ENCODE measurements around the gene PHF2. TPM values are rescaled to one million over a fixed set of nuclear protein-coding genes. Genes with fewer than 3 reads are reported as not detected.

PHF2 gene
- total and polyA plus RNA-seq, 2 of the 8 experiments (the other 6 are each of a cell fraction or from before 2014, with no cell fraction given): 3.4 to 9.4 TPM

DNA sequence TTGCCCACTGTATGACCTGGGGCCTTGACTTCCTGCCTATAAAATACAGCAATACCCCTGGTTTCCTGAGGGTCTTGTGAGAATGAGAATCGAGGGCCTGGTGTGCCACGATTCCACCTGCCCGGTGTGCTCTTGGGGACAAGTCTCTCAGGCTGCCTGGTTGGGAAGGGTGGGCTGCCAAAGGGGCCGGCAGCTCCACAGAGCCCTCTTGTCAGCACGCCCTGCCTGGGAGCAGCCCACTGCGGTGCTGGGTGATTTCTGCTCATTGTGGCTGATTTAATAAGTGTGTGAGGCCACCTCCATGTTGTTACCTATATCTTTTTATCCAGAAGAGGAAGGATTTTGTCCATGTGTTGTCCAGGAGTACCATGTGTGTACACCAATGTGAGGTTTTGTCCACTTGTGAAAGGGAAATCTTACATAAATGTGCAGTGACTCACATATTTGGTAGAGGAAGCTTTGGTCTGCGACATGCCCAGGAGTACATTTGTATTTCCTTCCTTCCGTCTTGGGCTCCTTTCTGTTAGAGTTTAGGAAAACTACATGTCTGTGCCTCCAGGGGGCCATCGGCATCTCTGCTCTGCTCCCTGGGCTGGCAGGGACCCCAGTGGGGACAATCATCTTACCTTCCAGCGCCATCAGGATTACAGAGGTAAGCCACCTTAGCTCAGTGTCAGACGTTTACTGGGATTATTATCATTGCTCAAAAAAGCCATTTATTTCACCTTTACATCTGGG is 108.6 kb downstream of the PHF2 start:
- Histone ChIP-seq H2BK5ac (ENCODE audit: low read depth, low read length) (no peak overlapping the region), H4K20me1 (replicated peaks in 1 of 2; ENCODE audit: control insufficient read depth in 1 of 2, insufficient read depth in 2 of 2, low read length in 2 of 2) (no peaks in the 10 kb centered on the region), H3K4me2 (ENCODE audit: insufficient read depth in 1 of 2, low read depth in 2 of 2, low read length in 2 of 2) (no peak overlapping the region), H4K5ac (ENCODE audit: insufficient read length, low read depth, low read length) (no peak overlapping the region), H3K79me1 (ENCODE audit: low read depth, low read length) (no peaks in the 10 kb centered on the region), H4K91ac (replicated peaks; ENCODE audit: insufficient read length, low read length) (no peak overlapping the region), H3K36me3 (ENCODE audit: control insufficient read depth in 2 of 4, insufficient read depth in 4 of 4, low read length in 3 of 4) (no peaks in the 10 kb centered on the region), H2BK20ac (ENCODE audit: low read length) (no peak overlapping the region), H3K27ac (ENCODE audit: low read depth, low read length) (no peak overlapping the region), H3K14ac (ENCODE audit: insufficient read length) (no peak overlapping the region), H3K18ac (ENCODE audit: extremely low read depth, low read length) (no peak overlapping the region), H2BK120ac (replicated peaks; ENCODE audit: low read depth, low read length) (no peak overlapping the region), H3K9ac (replicated peaks in 1 of 4; ENCODE audit: extremely low read depth in 1 of 4, low read depth in 3 of 4, low read length in 3 of 4) (no peak overlapping the region), H3K4me3 (ENCODE audit: extremely low read depth in 1 of 4, insufficient read depth in 2 of 4, low read depth in 3 of 4, low read length in 4 of 4) (no peak overlapping the region), H2AK5ac (ENCODE audit: low read depth, low read length) (no peak overlapping the region), H4K8ac (ENCODE audit: extremely low read depth, insufficient read depth, low read length) (peak overlapping the region; percentile 18), H3K4ac (replicated peaks; ENCODE audit: insufficient read length, low read depth, low read length) (no peak overlapping the region), H2BK12ac (ENCODE audit: low read depth, low read length) (no peak overlapping the region), H3K27me3 (replicated peaks in 1 of 4; ENCODE audit: control insufficient read depth in 3 of 4, extremely low read depth in 1 of 4, insufficient read depth in 3 of 4, low read length in 3 of 4) (no peaks in the 10 kb centered on the region), H3K79me2 (ENCODE audit: control insufficient read depth in 1 of 2, insufficient read depth in 2 of 2, low read length in 2 of 2) (no peaks in the 10 kb centered on the region), H3K4me1 (replicated peaks in 1 of 4; ENCODE audit: control insufficient read depth in 3 of 4, insufficient read depth in 4 of 4, low read length in 3 of 4) (no peaks in the 10 kb centered on the region), H3K9me3 (ENCODE audit: insufficient read depth in 2 of 2, low read depth in 1 of 2, low read length in 1 of 2) (peaks cover 0 to 10% of the 10 kb centered on the region in 2 experiments; a peak in 3 of 4 replicates), H3K23ac (ENCODE audit: insufficient read length) (no peak overlapping the region), H3K23me2 (ENCODE audit: low read depth, low read length) (no peaks in the 10 kb centered on the region), H3K56ac (replicated peaks; ENCODE audit: insufficient read length, low read depth, low read length) (no peak overlapping the region), H2BK15ac (ENCODE audit: low read length) (no peak overlapping the region), H2AFZ (ENCODE audit: low read length) (no peak overlapping the region; the same call in 1 of the 2 replicates)
- CTCF ChIA-PET (ENCODE audit: partially characterized antibody): interaction anchor here (0.6 to 8.5 kb wide), 17 partner anchors 13 to 495 kb away, joined by 3 to 146 read pairs (median 5); no protein-coding TSS in a partner anchor
- DNase-seq (ENCODE audit: low read depth in 1 of 2, low spot score in 2 of 2) (peak in 1 of 2 experiments; percentile 46), FAIRE-seq (no peak)
- POLR2A ChIA-PET (ENCODE audit: partially characterized antibody): no interaction called here
- WGBS, 2 experiments (ENCODE audit: extremely low coverage in 1 of 2, insufficient coverage in 1 of 2, insufficient read length in 1 of 2, insufficient replicate concordance in 2 of 2, low coverage in 1 of 2, low lambda C conversion rate in 2 of 2, missing lambda C conversion rate in 1 of 2): 82% methylated on average over 11 of the region's 11 CpGs; no CpG with 5 or more reads in 1 of the 2 experiments
- TF ChIP-seq JUN (IDR thresholded peaks at IDR 0.05; ENCODE audit: low read depth, low read length) (no peak), NANOG (IDR thresholded peaks at IDR 0.05; ENCODE audit: insufficient read depth, low read depth, low read length, poor library complexity, severe bottlenecking) (no peak), USF2 (IDR thresholded peaks at IDR 0.05; ENCODE audit: low read length) (no peak), SIX5 (IDR thresholded peaks at IDR 0.05; ENCODE audit: low read depth, low read length) (no peak), SRF (IDR thresholded peaks at IDR 0.05; ENCODE audit: low read depth, low read length) (no peak), HDAC2 (IDR thresholded peaks at IDR 0.05; ENCODE audit: borderline replicate concordance in 1 of 2, low read depth in 2 of 2, low read length in 2 of 2) (no peak), PHF8 (conservative IDR thresholded peaks at IDR 0.05; ENCODE audit: low read depth, low read length) (no peak)
- TF ChIP-seq, protein P1, sequence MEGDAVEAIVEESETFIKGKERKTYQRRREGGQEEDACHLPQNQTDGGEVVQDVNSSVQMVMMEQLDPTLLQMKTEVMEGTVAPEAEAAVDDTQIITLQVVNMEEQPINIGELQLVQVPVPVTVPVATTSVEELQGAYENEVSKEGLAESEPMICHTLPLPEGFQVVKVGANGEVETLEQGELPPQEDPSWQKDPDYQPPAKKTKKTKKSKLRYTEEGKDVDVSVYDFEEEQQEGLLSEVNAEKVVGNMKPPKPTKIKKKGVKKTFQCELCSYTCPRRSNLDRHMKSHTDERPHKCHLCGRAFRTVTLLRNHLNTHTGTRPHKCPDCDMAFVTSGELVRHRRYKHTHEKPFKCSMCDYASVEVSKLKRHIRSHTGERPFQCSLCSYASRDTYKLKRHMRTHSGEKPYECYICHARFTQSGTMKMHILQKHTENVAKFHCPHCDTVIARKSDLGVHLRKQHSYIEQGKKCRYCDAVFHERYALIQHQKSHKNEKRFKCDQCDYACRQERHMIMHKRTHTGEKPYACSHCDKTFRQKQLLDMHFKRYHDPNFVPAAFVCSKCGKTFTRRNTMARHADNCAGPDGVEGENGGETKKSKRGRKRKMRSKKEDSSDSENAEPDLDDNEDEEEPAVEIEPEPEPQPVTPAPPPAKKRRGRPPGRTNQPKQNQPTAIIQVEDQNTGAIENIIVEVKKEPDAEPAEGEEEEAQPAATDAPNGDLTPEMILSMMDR (IDR thresholded peaks at IDR 0.05; ENCODE audit: control extremely low read depth in 1 of 3, insufficient read depth in 1 of 3, low read depth in 1 of 3, low read length in 3 of 3): peak; percentile 29 to 41 (median 36); a peak in 3 of 4 replicates

Measured in H1 (cell line).